Hematopoietic multipotent progenitor cell treated with erythropoietin and hydrocortisone succinate and interleukin-3 and kit ligand, for 17 days (in vitro differentiated cells): ENCODE results near the gene SEMA3E.
"Not testable (repeated sequence)": the region's sequence is repeated elsewhere in the genome, so short reads cannot be mapped to it uniquely, and the experiment has no call there.

Source experiments
- DNase-seq: peaks from one replicate; pipeline ENCODE4 v3.0.0-alpha.2; 2015; ENCODE audit warnings: low spot score

SEMA3E gene

GRCh38 chr7:83559887-83560286, 89.1 kb downstream of the SEMA3E start:
- DNase-seq = no peak

- not testable (repeated sequence) for DNase-seq
Measured at GRCh38 chr7:83552556-83552955, 96.4 kb downstream of the SEMA3E start.

- no peak for DNase-seq
Measured at GRCh38 chr7:83550100-83550499, 98.8 kb downstream of the SEMA3E start.

- DNase-seq = no peak
Measured at GRCh38 chr7:83548250-83548649, 100.7 kb downstream of the SEMA3E start.

- peak; percentile 15 for DNase-seq
Measured at GRCh38 chr7:83547526-83547925, 101.4 kb downstream of the SEMA3E start.

GRCh38 chr7:83546586-83546985, 102.4 kb downstream of the SEMA3E start:
- no peak for DNase-seq

- DNase-seq = no peak
Measured at GRCh38 chr7:83541187-83541960, 107.6 kb downstream of the SEMA3E start.

GRCh38 chr7:83534488-83534887, 114.5 kb downstream of the SEMA3E start:
- DNase-seq = no peak

GRCh38 chr7:83532219-83532618, 116.7 kb downstream of the SEMA3E start:
- no peak for DNase-seq

GRCh38 chr7:83531766-83532165, 117.2 kb downstream of the SEMA3E start:
- no peak for DNase-seq

GRCh38 chr7:83528925-83529423, 120.0 kb downstream of the SEMA3E start:
- no peak for DNase-seq

GRCh38 chr7:83524277-83525075, 124.5 kb downstream of the SEMA3E start:
- no peak for DNase-seq

GRCh38 chr7:83520726-83521125, 128.2 kb downstream of the SEMA3E start:
- DNase-seq = no peak

- no peak for DNase-seq
Measured at GRCh38 chr7:83519240-83519639, 129.7 kb downstream of the SEMA3E start.

- no peak for DNase-seq
Measured at GRCh38 chr7:83517035-83517700, 131.8 kb downstream of the SEMA3E start.

GRCh38 chr7:83514977-83515376, 134.0 kb downstream of the SEMA3E start:
- no peak for DNase-seq

GRCh38 chr7:83509255-83510021, 139.5 kb downstream of the SEMA3E start:
- no peak for DNase-seq

GRCh38 chr7:83504330-83504729, 144.6 kb downstream of the SEMA3E start:
- no peak for DNase-seq

GRCh38 chr7:83502636-83503035, 146.3 kb downstream of the SEMA3E start:
- no peak for DNase-seq

- DNase-seq = no peak
Measured at GRCh38 chr7:83494683-83495082, 154.3 kb downstream of the SEMA3E start.

GRCh38 chr7:83492802-83493201, 156.1 kb downstream of the SEMA3E start:
- DNase-seq = no peak

- DNase-seq = no peak
Measured at GRCh38 chr7:83487801-83488200, 161.1 kb downstream of the SEMA3E start.
